ENCODE results near the gene DNAJA1. TPM values are rescaled to one million over a fixed set of nuclear protein-coding genes. Genes with fewer than 3 reads are reported as not detected.
A peak's percentile ranks its signal among the peaks of the same experiment; 100 is the strongest.

The DNAJA1 gene
- total and polyA plus RNA-seq, 11 donors: 32.6 to 133 (median 63.1) TPM

DNA sequence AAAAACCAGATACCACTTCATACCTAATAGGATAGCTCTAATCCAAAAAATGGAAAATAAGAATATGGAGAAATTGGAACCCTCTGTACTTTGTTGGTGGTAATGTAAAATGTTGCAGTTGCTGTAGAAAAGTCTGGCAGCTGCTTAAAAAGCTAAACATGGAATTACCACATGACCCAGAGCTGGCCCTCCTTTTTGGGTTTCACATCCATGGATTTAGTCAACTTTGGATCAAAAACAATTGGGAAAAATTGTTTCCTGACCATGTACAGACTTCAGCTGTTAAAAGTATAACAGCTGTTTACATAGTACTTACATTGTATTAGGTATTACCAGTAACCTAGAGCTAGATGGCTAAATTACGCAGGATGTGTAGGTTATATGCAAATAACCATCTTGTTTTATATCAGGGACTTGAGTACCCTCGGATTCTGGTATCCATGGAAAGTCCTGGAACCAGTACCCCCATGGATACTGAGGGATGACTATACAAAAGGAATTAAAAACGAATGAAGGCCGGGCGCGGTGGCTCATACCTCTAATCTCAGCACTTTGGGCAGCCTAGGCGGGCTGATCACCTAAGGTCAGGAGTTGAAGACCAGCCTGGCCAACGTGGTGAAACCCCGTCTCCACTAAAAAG is 15.8 kb downstream of the DNAJA1 start:
- TF ChIP-seq, protein P1, sequence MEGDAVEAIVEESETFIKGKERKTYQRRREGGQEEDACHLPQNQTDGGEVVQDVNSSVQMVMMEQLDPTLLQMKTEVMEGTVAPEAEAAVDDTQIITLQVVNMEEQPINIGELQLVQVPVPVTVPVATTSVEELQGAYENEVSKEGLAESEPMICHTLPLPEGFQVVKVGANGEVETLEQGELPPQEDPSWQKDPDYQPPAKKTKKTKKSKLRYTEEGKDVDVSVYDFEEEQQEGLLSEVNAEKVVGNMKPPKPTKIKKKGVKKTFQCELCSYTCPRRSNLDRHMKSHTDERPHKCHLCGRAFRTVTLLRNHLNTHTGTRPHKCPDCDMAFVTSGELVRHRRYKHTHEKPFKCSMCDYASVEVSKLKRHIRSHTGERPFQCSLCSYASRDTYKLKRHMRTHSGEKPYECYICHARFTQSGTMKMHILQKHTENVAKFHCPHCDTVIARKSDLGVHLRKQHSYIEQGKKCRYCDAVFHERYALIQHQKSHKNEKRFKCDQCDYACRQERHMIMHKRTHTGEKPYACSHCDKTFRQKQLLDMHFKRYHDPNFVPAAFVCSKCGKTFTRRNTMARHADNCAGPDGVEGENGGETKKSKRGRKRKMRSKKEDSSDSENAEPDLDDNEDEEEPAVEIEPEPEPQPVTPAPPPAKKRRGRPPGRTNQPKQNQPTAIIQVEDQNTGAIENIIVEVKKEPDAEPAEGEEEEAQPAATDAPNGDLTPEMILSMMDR (IDR thresholded peaks at IDR 0.05): no peak
- TF ChIP-seq POLR2A (IDR thresholded peaks at IDR 0.05): no peak
- no peak for ATAC-seq
- no peaks in the 10 kb centered on the region for H3K9me3 ChIP-seq
- peaks cover 2 to 63% (median 53%) of the 10 kb centered on the region in 9 donors for H3K36me3 ChIP-seq
- peak overlapping the region in 1 of 12 donors; percentile 45 for H3K27ac ChIP-seq
- H3K27me3 ChIP-seq: no peaks in the 10 kb centered on the region
- peaks cover 0 to 39% (median 5%) of the 10 kb centered on the region in 12 donors for H3K4me1 ChIP-seq
- no peak overlapping the region for H3K4me3 ChIP-seq
- no peak for DNase-seq
- WGBS, 4 donors: 89 to 94% (median 90%) methylated on average over 9 of the region's 9 CpGs
- intact Hi-C loops (cut with DNase I): no loop called here

- no peak for ATAC-seq
These were observed 16.5 kb downstream of the DNAJA1 start for GRCh38 chr9:33041432-33042188.

GRCh38 chr9:33042473-33042872 is 17.4 kb downstream of the DNAJA1 start:
- ATAC-seq (no peak), DNase-seq (no peak)
- H3K9me3 ChIP-seq: no peaks in the 10 kb centered on the region
- TF ChIP-seq, protein P1 (IDR thresholded peaks at IDR 0.05): no peak
- no peak for TF ChIP-seq POLR2A (IDR thresholded peaks at IDR 0.05)
- intact Hi-C loops (cut with DNase I): no loop called here
- peaks cover 2 to 63% (median 49%) of the 10 kb centered on the region in 9 donors for H3K36me3 ChIP-seq
- H3K27me3 ChIP-seq: no peaks in the 10 kb centered on the region
- no peak overlapping the region for H3K4me3 ChIP-seq
- H3K27ac ChIP-seq: peak overlapping the region in 1 of 12 donors; percentile 45
- 73 to 80% (median 77%) methylated on average over 8 of the region's 8 CpGs for WGBS, 4 donors
- peaks cover 0 to 39% (median 5%) of the 10 kb centered on the region in 12 donors for H3K4me1 ChIP-seq

More at GRCh38 chr9:33041432-33042188, 16.5 kb downstream of the DNAJA1 start:
- DNase-seq: no peak
- intact Hi-C loops (cut with DNase I): no loop called here
- H3K36me3 ChIP-seq: peaks cover 2 to 63% (median 50%) of the 10 kb centered on the region in 9 donors
- H3K4me3 ChIP-seq: no peak overlapping the region
- no peaks in the 10 kb centered on the region for H3K9me3 ChIP-seq
- no peak for TF ChIP-seq POLR2A (IDR thresholded peaks at IDR 0.05)
- TF ChIP-seq, protein P1 (IDR thresholded peaks at IDR 0.05): no peak
- H3K27ac ChIP-seq: peak overlapping the region in 1 of 12 donors; percentile 45
- no peaks in the 10 kb centered on the region for H3K27me3 ChIP-seq
- WGBS, 4 donors: 82 to 88% (median 88%) methylated on average over 10 of the region's 10 CpGs
- H3K4me1 ChIP-seq: peaks cover 0 to 39% (median 5%) of the 10 kb centered on the region in 12 donors

- no peaks in the 10 kb centered on the region for H3K27me3 ChIP-seq
- peak overlapping the region; percentile 76 to 97 (median 91) for H3K27ac ChIP-seq
- peaks cover 0 to 39% (median 5%) of the 10 kb centered on the region in 12 donors for H3K4me1 ChIP-seq
- H3K4me3 ChIP-seq: peak overlapping the region in 11 of 12 donors; percentile 43 to 78 (median 66)
- DNase-seq (no peak), ATAC-seq (no peak)
- WGBS, 4 donors: 40 to 55% (median 46%) methylated on average over 8 of the region's 8 CpGs
- TF ChIP-seq POLR2A (IDR thresholded peaks at IDR 0.05): no peak
- TF ChIP-seq, protein P1 (IDR thresholded peaks at IDR 0.05): no peak
- no peaks in the 10 kb centered on the region for H3K9me3 ChIP-seq
- peaks cover 0 to 63% (median 48%) of the 10 kb centered on the region in 9 donors for H3K36me3 ChIP-seq
- intact Hi-C loops (cut with DNase I): no loop called here
These were observed 18.6 kb downstream of the DNAJA1 start for GRCh38 chr9:33043671-33044070.
